Stimulated activated CD4-positive, alpha-beta T cell treated with anti-CD3 and anti-CD28 coated beads, Interleukin-15, amount 100 ng/mL, for 1 hour (primary cell): Measurements from ENCODE around the gene ZNF385A.
"Not testable (repeated sequence)": the region's sequence is repeated elsewhere in the genome, so short reads cannot be mapped to it uniquely, and the experiment has no call there.

Experiments
- DNase-seq, 2 donors: peaks; one replicate each; pipeline ENCODE4 v3.0.0-alpha.2; 2020; ENCODE audit warnings: low read depth in 1 of 2, low spot score in 1 of 2

Gene ZNF385A

DNA sequence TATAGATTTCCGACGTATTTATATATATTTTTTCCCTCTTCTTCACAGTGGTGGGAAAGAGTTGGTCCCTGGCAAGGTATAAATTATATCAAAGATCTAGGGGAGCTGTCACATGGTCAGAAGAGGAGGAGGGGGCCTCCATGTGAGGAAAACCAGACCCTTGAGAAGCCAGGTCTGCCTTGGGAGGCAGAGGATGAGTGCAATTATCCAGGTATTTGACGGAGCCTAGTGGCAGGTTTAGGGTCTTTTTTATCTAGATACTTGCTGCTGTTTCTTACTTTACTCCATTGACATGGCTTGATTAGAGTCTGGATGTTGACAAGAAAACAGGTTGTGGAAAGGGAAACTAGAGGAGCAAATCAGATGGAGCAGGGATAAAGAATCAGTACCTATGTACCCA, 54.1 kb downstream of the ZNF385A start:
- DNase-seq = no peak

DNA sequence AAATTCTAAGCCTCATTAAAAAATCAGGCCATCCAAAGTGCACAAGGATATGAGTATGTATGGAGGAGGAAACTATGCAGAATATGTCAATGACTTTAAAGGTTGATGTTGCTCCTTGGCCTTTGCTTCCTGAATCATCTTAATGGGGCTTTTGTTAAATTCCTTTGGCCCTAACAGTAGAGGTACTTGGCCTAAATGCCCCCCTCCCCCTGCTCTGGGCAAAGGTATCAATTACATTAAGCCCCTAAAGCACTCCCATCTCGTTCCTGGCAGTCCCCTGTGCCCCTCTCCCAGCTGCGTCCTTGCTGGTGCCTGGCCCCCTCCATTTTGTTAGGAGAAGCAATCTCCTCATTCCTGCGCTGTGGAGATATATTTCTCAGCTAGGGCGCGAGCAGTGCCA, 54.8 kb downstream of the ZNF385A start:
- no peak for DNase-seq

DNA sequence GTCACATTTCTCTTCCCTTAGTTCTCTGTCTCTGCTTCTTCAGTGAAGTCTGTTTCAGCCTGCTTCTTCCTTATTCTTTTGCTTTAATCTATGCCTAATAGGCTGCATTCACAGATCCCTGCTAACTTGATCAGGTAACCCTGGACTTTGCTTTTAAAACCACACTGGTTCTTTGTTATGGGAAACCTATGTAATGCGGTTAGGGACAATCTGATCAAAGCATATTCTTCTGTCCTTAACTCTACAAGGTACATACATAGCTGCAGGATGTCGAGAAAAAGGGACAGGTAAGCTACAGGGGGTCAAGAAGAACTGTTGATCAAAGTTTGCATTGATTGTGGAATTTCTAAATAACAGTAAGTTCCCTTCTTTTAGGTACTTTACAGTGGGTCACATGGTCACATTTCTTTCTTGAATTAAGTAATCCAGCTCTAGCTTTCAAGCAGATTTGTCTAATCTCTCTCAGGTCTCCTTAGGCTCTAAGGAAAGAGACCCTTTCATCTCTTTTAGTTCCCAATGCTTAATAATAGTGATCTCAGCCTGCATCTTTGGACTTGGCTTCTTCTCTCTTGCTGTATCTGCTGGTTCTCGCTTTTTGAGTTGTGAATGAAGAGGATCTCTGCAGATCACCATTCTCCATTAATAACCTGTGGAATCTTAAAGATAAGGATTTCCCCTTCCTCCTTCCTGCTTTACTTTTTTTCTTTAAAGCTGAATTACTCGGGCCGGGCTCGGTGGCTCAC, 55.8 kb downstream of the ZNF385A start:
- no peak for DNase-seq

GRCh38 chr12:54325442-54326109, 59.0 kb downstream of the ZNF385A start:
- DNase-seq = not testable (repeated sequence)

- peak; percentile 79 to 83 for DNase-seq
Measured at GRCh38 chr12:54324617-54325441, 59.7 kb downstream of the ZNF385A start, which contains the start of gene COPZ1. Gene COPZ1, plus strand, starts transcription at chr12:54325131. Its CDS starts 33 bp downstream, at chr12:54325164.

DNA sequence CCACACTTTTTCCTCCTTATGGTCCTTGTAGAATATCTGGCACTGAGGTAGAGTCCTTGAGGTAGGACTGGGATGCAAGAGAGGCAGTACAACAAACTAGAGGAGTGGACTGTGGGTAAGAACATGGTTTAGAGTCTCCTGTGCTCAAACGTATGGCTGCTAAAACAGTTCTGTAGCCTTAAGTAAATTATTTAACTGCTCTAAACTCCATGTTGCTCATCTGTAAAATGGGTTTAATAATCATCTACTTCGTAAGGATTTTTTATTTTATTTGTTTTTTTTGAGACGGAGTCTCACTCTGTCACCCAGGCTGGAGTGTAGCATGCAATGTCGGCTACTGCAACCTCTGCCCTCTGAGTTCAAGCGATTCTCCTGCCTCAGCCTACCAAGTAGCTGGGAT, 63.2 kb downstream of the ZNF385A start:
- no peak for DNase-seq
